HEK293 (cell line): Measurements from ENCODE around the gene ANKRD44.

Source experiments
- TCF7L2 ChIP-seq: IDR thresholded peaks from 2 replicates; pipeline ENCODE4 v1.6.1; 2011; ENCODE audit warnings: low read depth, mild to moderate bottlenecking, inconsistent platforms, low read length, moderate library complexity, borderline replicate concordance
- YY1 ChIP-seq: fragments of 450-650 bp; formaldehyde crosslinking; IDR thresholded peaks from 2 replicates; pipeline ENCODE4 v1.5.1; 2018; ENCODE audit warnings: missing biosample characterization, missing genetic modification characterization
- ZBTB8A ChIP-seq: fragments of 450-650 bp; formaldehyde crosslinking; IDR thresholded peaks from 2 replicates; pipeline ENCODE4 v1.5.1; 2016; ENCODE audit warnings: missing biosample characterization, missing genetic modification characterization
- ZNF221 ChIP-seq: fragments of 450-650 bp; formaldehyde crosslinking; IDR thresholded peaks from 2 replicates; pipeline ENCODE4 v1.5.1; 2017; ENCODE audit warnings: missing biosample characterization, missing genetic modification characterization, borderline replicate concordance
- ZNF394 ChIP-seq: fragments of 450-650 bp; formaldehyde crosslinking; IDR thresholded peaks from 2 replicates; pipeline ENCODE4 v1.5.1; 2016; ENCODE audit warnings: missing biosample characterization, missing genetic modification characterization, mild to moderate bottlenecking, moderate library complexity, borderline replicate concordance
- ZNF596 ChIP-seq: fragments of 450-650 bp; IDR thresholded peaks from 2 replicates; pipeline ENCODE4 v1.5.0; 2018; ENCODE audit warnings: missing biosample characterization, mild to moderate bottlenecking, missing genetic modification characterization, moderate library complexity
- ZXDB ChIP-seq: fragments of 450-650 bp; formaldehyde crosslinking; IDR thresholded peaks from 2 replicates; pipeline ENCODE4 v1.5.1; 2016; ENCODE audit warnings: missing biosample characterization, missing genetic modification characterization
- TF ChIP-seq, protein P1 (sequence below): fragments of 450-650 bp; formaldehyde crosslinking; IDR thresholded peaks from 2 replicates; pipeline ENCODE4 v1.5.1; 2016; ENCODE audit warnings: missing biosample characterization, missing genetic modification characterization
- TF ChIP-seq, protein P2 (sequence below): fragments of 450-650 bp; IDR thresholded peaks from 2 replicates; pipeline ENCODE4 v1.5.1; 2018; ENCODE audit warnings: missing biosample characterization, missing genetic modification characterization
- TF ChIP-seq, protein P3 (sequence below): fragments of 450-650 bp; formaldehyde crosslinking; IDR thresholded peaks from 2 replicates; pipeline ENCODE4 v1.5.1; 2016; ENCODE audit warnings: missing biosample characterization, missing genetic modification characterization
- TF ChIP-seq, protein P4 (sequence below): fragments of 450-650 bp; formaldehyde crosslinking; IDR thresholded peaks from 2 replicates; pipeline ENCODE4 v1.5.1; 2017; ENCODE audit warnings: missing biosample characterization, missing genetic modification characterization

DNA sequence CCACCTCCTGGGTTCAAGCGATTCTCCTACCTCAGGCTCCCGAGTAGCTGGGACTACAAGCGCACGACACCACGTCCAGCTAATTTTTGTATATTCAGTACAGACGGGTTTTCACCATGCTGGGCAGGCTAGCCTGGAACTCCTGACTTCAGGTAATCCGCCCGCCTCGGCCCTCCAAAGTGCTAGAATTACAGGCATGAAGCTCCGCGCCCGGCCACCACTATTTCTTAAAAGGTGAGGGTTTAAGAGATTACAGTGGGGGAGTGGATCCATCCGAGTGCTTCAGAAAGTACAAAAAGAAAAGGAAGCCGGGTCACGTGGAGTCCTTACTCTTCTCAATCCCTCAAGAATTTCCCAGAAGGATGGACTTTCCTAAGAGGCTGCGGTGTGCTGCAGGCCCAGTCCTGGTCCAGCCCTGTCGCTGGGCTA is 146.9 kb downstream of the ANKRD44 start:
- TF ChIP-seq, protein P1, sequence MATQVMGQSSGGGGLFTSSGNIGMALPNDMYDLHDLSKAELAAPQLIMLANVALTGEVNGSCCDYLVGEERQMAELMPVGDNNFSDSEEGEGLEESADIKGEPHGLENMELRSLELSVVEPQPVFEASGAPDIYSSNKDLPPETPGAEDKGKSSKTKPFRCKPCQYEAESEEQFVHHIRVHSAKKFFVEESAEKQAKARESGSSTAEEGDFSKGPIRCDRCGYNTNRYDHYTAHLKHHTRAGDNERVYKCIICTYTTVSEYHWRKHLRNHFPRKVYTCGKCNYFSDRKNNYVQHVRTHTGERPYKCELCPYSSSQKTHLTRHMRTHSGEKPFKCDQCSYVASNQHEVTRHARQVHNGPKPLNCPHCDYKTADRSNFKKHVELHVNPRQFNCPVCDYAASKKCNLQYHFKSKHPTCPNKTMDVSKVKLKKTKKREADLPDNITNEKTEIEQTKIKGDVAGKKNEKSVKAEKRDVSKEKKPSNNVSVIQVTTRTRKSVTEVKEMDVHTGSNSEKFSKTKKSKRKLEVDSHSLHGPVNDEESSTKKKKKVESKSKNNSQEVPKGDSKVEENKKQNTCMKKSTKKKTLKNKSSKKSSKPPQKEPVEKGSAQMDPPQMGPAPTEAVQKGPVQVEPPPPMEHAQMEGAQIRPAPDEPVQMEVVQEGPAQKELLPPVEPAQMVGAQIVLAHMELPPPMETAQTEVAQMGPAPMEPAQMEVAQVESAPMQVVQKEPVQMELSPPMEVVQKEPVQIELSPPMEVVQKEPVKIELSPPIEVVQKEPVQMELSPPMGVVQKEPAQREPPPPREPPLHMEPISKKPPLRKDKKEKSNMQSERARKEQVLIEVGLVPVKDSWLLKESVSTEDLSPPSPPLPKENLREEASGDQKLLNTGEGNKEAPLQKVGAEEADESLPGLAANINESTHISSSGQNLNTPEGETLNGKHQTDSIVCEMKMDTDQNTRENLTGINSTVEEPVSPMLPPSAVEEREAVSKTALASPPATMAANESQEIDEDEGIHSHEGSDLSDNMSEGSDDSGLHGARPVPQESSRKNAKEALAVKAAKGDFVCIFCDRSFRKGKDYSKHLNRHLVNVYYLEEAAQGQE (tag by site-specific recombination), result no peak
- no peak for TF ChIP-seq ZBTB8A
- TF ChIP-seq ZNF221 (tag by site-specific recombination), result no peak
- TF ChIP-seq TCF7L2, result no peak
- TF ChIP-seq, protein P2, sequence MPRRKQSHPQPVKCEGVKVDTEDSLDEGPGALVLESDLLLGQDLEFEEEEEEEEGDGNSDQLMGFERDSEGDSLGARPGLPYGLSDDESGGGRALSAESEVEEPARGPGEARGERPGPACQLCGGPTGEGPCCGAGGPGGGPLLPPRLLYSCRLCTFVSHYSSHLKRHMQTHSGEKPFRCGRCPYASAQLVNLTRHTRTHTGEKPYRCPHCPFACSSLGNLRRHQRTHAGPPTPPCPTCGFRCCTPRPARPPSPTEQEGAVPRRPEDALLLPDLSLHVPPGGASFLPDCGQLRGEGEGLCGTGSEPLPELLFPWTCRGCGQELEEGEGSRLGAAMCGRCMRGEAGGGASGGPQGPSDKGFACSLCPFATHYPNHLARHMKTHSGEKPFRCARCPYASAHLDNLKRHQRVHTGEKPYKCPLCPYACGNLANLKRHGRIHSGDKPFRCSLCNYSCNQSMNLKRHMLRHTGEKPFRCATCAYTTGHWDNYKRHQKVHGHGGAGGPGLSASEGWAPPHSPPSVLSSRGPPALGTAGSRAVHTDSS (tag by site-specific recombination), result no peak
- TF ChIP-seq, protein P3, sequence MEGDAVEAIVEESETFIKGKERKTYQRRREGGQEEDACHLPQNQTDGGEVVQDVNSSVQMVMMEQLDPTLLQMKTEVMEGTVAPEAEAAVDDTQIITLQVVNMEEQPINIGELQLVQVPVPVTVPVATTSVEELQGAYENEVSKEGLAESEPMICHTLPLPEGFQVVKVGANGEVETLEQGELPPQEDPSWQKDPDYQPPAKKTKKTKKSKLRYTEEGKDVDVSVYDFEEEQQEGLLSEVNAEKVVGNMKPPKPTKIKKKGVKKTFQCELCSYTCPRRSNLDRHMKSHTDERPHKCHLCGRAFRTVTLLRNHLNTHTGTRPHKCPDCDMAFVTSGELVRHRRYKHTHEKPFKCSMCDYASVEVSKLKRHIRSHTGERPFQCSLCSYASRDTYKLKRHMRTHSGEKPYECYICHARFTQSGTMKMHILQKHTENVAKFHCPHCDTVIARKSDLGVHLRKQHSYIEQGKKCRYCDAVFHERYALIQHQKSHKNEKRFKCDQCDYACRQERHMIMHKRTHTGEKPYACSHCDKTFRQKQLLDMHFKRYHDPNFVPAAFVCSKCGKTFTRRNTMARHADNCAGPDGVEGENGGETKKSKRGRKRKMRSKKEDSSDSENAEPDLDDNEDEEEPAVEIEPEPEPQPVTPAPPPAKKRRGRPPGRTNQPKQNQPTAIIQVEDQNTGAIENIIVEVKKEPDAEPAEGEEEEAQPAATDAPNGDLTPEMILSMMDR (tag by site-specific recombination), result no peak
- TF ChIP-seq ZNF596 (tag by site-specific recombination), result no peak
- no peak for TF ChIP-seq YY1
- no peak for TF ChIP-seq ZNF394 (tag by site-specific recombination)
- TF ChIP-seq, protein P4, sequence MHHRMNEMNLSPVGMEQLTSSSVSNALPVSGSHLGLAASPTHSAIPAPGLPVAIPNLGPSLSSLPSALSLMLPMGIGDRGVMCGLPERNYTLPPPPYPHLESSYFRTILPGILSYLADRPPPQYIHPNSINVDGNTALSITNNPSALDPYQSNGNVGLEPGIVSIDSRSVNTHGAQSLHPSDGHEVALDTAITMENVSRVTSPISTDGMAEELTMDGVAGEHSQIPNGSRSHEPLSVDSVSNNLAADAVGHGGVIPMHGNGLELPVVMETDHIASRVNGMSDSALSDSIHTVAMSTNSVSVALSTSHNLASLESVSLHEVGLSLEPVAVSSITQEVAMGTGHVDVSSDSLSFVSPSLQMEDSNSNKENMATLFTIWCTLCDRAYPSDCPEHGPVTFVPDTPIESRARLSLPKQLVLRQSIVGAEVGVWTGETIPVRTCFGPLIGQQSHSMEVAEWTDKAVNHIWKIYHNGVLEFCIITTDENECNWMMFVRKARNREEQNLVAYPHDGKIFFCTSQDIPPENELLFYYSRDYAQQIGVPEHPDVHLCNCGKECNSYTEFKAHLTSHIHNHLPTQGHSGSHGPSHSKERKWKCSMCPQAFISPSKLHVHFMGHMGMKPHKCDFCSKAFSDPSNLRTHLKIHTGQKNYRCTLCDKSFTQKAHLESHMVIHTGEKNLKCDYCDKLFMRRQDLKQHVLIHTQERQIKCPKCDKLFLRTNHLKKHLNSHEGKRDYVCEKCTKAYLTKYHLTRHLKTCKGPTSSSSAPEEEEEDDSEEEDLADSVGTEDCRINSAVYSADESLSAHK, result no peak
- TF ChIP-seq ZXDB (tag by site-specific recombination), result no peak
